Measurements from ENCODE around the gene C2.

GRCh38 chr6:31963921-31964320 lies 36.4 kb downstream of the C2 start:
- TF ChIP-seq, protein P1, sequence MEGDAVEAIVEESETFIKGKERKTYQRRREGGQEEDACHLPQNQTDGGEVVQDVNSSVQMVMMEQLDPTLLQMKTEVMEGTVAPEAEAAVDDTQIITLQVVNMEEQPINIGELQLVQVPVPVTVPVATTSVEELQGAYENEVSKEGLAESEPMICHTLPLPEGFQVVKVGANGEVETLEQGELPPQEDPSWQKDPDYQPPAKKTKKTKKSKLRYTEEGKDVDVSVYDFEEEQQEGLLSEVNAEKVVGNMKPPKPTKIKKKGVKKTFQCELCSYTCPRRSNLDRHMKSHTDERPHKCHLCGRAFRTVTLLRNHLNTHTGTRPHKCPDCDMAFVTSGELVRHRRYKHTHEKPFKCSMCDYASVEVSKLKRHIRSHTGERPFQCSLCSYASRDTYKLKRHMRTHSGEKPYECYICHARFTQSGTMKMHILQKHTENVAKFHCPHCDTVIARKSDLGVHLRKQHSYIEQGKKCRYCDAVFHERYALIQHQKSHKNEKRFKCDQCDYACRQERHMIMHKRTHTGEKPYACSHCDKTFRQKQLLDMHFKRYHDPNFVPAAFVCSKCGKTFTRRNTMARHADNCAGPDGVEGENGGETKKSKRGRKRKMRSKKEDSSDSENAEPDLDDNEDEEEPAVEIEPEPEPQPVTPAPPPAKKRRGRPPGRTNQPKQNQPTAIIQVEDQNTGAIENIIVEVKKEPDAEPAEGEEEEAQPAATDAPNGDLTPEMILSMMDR (IDR thresholded peaks at IDR 0.05) = no peak
- no peak for TF ChIP-seq ZFX (IDR thresholded peaks at IDR 0.05; ENCODE audit: borderline replicate concordance)
